ENCODE measurements around the gene RAB5IF.
"Not testable (repeated sequence)": the region's sequence is repeated elsewhere in the genome, so short reads cannot be mapped to it uniquely, and the experiment has no call there.

RAB5IF gene

DNA sequence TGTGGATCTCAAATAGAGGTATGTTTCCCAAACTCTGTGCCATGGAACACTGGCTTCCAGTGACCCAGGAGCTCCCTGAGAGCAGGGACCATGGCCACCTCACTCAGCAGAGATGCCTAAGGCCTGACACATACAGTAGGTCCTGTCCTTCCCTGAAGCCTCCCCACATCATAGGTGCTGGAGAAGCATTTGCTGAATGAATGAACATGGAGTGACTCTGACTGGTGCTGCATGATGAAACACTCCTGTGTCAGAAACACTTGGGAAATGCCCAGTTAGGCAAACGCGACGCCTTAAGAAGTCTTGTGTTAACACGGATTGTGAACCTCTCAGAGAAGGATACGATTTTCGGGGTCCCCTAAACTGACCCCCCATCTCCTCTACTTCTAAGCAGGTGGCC is 26.1 kb downstream of the RAB5IF start:
- DNase-seq: no peak

DNA sequence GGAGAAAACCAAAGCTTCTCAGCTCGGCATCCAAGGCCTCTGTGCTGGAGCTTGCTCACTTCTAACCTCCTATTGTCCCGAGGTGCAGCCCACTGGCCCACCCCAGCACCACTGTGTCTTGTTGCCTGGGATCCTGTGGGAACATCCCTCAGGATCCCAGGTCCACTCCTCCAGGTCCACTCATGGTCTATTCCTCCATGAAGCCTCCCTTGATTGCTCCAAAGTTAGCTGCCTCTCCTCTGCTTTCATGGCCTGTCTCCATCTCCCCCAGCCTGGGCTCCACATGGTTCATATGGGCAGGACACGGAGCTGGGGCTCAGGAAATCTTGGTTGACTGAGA is 26.5 kb downstream of the RAB5IF start:
- DNase-seq: no peak

DNA sequence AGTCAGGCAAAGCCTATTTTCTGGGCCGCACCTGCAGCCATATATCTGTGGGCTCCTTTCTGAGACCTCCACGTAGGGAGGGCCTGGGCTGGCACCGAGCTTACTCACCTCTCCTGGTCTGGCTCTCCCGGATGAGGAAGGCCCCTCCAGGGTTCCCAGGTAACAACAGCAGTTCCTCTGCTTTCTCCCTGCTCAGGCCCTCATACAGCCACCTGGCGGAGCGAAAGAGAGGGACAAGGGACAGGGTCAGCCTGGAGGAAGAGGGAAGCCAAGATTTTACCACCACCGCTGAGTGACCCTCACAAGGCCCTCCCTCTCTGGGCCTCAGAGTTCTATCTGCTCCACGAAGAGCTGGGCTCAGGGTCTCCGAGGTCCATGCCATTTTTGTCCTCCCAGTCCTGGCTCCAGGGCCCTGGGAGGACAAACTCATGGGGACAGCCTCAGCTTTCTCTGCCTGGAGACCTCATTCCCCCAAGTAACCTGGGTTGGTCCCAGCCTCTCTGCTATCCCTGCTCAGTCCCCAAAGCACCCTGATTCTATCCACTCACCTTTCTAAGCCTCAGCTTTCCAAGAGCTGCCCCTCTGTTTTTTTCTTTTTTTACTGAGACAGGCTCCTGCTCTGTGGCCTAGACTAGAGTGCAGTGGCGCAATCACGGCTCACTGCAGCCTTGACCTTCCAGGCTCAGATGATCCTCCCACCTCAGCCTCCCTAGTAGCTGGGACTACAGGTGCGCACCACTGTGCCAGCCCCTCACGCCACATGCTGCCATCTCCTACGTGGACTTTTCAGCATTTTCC is 27.1 kb downstream of the RAB5IF start:
- DNase-seq: no peak

DNA sequence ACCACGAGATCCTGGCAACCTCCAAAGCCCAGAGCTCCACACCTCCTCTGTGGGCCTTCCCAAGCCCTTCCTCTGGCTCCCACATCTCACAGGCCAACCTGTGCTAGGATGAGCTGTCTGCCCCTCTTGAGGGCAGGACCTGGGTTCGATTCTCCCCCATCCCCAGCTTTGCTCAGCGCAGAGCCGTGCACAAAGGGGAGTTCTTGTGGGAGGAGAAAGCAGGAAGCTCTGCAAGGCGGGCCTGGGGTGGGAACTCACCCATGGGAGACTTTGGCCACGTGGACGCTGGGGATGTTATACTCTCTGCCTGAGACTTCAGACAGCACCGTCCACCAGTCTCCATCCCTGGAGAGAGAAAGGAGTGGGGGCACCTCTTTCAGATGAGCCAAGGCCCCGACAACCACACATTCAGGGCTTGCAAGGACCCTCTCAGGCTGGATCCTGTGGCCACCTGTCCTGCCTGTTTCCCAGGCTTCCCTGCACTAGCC is 27.8 kb downstream of the RAB5IF start:
- no peak for DNase-seq

DNA sequence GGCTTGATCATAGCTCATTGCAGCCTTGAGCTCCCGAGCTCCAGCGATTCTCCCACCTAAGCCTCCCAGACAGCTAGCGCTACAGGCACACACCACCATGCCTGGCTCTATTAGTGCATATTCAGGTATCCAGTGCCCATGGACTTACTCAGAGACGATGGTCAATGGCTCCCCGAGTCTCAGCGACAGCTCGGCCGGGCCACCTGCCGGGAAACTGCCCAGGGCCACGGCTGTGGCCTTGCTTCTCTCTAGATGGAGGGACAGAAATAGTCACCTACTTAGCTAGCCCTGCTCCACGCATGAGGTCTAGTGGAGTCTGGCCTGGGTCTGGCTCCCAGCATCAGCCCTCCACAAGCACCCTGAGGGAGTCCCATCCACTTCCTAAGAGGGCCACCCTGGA is 28.8 kb downstream of the RAB5IF start:
- DNase-seq: no peak

DNA sequence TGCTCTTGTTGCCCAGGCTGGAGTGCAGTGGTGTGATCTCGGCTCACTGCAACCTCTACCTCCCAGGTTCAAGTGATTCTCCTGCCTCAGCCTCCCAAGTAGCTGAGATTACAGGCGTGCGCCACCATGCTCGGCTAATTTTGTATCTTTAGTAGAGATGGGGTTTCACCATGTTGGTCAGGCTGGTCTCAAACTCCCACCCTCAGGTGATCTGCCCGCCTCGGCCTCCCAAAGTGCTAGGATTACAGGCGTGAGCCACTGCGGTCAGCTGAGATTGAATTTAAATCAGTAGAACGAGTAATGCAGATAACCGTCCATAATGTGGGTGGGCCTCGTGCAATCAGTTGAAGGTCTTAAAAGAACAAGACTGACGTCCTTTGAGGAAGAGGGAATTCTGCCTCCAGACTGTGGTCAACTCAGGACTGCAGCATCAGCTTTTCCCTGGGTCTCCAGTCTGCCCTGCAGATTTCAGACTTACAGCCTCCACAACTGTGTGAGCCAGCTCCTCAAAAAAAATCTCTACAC is 33.4 kb downstream of the RAB5IF start:
- not testable (repeated sequence) for DNase-seq

DNA sequence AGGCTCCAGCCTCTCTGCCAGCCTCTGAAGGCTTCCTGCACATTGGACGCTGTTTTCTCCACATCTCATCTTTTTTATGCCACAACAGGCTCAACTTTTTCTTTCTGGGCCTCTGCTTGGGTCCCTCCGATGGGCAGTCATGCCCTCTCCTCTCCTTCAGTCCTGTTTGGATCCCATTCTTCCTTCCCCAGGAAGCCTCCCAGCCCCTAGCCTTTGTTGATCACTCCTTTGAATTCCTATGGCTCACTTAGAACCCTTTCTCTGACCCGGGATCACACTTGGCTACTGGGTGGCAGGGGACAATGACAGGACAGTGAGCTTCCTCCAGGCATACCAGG is 35.9 kb downstream of the RAB5IF start:
- no peak for DNase-seq

DNA sequence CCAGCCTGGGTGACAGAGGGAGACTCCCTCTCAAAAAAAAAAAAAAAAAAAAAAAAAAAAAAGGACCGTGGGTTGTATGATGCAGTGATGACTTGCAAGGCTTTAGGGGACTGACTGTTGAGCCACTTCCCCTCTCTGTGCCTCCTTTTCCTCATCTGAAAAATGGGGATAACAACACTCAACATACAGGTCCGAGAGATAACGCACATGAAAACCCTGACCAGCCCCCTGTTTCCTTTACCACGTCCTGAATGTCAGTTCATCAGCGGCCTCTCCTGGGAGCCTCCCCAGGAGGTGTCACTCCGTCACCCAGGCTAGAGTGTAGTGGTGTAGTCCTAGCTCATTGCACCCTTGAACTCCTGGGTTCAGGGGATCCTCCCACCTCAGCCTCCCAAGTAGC is 36.6 kb downstream of the RAB5IF start:
- DNase-seq: no peak

DNA sequence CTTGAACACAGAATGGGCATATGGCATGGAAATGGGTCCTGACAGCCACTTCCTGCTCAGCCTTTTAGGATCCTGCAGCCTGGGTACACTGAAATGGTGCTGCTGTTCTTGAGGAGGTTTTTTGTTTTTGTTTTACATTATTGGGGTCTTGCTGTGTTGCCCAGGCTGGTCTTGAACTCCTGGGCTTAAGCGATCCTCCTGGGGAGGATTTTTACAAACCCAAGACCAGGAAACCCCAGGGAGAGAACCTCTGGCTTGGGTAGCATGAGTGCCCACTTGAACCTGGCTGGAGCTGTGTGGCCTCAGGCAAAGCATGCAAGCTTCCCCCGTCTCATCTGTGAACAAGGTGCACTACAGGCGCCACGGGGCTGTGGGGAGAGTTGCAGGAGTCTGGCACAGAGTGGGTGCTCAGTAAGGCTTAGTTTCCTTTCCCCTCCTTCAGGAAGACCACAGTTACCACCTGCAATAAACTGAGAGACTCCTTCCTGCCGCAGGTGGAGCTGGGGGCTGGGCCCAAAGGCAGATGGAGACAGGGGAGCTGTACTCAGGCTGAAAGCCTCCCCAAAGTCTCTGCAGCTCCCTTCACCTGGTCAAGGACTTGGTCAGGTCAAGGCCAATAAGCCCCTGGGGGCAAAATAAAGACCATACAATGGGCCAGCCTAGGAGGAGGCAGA is 38.6 kb downstream of the RAB5IF start:
- DNase-seq: peak; percentile 68

DNA sequence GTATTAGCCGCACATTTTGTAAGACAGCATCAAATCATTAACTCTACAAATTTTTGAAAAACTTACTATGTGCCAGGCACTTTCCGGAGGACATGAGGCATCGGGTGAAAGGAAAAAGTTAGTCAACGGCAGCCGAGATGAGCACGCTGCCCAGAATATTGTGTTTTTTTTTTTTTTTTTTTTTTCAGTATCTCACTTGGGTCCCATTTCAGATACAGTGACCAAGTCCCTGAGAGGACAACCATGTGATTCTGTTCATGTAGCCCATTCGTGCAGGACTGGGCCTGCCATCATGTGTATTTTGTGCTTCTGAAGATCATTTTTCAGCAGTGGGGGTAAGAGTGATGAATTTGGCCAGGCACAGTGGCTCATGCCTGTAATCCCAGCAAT is 39.1 kb downstream of the RAB5IF start:
- no peak for DNase-seq

DNA sequence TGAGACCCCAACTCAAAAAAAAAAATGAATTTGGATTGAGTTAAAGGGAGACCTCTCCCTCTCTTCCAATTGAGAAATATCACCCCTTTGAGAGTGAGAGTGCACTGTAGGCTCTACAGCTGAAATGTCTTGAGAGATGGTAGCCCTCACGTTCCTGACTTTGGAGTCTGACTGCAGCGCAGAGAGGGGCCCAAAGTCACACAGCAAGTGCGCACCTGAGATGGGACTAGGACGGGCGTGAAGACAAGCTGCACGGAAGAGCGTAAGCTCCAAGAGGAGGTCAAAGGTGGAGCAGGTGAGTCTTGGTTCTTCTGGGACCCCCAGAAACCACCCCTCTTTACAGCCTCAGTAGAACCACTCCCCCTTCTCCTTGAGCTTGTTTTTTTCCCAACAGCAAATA is 39.8 kb downstream of the RAB5IF start:
- DNase-seq: no peak

DNA sequence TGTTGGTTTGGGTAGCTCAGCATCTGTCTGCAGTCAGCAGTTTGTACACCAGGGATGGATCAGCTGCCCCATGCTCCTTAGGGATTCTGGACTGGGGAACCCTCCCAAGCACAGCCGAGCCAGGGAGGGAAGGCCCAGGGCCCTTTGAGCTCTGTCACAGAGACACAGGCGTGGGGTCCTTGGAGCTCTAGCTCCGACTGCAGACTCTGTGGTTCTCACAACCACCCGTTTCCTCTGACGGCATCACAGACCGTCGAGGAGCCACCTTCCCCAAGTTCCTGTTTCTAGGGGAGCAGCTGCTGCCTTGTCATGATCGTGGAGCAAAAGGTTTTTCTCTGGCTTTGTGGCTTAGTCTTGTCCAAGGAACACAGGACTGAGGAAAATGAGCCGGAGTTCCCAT is 40.4 kb downstream of the RAB5IF start, which contains the start of gene SLA2:
Gene SLA2, minus strand, starts transcription at position 199 of the 400 bp plus-strand sequence. CDS start 4,861 bp downstream, outside the sequence.
- DNase-seq: peak; percentile 71

DNA sequence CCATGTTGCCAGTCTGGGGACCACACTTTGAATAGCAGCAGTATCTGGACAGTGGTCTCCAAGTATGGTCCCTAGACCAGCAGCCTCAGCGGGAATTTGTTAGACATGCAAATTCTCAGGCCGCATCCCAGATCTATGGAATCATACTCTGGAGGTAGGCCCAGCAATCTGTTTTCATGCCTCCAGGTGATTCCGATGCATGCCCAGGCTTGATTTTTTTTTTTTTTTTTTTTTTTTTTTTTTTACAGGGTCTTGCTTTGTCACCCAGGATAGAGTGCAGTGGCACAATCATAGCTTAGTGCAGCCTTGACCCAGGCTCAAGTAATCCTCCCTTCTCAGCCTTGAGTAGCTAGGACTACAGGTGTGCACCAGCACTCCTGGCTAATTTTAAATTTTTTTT is 41.1 kb downstream of the RAB5IF start:
- DNase-seq: no peak

DNA sequence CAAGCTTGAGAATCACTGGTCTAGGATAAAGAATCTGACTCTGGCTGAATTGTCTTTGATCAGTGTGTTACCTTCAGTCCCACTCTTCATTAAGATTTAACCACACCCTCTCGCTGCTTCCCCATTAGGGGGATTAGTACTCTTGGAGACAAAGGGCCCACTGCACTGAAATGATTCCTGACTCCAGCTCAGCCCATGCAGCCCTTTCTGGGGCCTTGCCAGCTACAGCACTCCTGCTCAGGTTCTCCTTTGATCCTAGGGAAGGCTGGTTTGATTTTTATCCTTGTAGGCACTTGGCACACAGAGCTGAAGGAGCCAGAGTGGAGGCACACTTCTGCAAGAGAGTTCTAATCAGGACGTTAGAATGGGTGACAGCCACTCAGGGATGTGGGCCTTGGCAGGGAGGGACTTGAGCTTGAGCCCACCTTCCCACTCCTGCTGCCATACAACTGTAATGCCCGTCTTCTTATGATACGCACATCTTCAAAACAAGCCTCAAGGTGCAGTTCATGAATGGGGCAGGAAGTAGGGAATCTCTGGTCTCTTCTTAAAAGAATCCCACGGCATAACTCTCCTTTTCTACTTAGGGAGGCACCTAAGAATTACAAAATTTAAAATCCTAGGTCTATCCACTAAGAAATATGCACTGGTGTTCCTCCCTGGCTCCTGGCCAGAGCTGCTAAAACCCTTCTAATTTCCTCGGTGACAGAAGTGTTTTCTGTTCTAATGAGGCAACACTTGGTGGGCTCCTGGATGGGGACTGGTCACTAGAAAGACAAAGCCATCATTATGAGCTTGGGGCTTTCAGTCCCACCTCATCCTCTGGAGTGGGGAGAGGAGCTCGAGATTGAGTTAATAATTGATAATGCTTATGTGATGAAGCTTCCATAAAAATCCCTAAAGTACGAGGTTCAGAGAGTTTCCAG is 41.9 kb downstream of the RAB5IF start:
- no peak for DNase-seq

DNA sequence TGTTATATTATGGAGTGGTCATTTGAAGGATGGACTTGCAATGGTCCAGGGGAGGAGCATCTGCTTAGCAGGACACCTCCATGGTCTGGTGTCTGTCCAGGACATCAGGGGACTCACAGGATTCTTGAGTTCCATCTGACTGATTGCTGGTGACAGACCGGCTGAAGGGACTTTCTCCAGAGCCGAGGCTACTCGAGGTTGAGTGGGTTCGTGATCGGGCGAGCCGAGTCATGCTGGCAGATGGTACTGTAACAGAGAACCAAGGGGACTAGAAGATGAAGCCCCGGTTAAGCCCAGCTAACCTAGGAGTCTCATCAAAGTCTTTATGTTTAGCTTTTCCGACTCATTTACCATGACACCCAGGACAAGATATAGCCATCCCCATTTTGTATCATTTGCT is 47.9 kb downstream of the RAB5IF start:
- no peak for DNase-seq

DNA sequence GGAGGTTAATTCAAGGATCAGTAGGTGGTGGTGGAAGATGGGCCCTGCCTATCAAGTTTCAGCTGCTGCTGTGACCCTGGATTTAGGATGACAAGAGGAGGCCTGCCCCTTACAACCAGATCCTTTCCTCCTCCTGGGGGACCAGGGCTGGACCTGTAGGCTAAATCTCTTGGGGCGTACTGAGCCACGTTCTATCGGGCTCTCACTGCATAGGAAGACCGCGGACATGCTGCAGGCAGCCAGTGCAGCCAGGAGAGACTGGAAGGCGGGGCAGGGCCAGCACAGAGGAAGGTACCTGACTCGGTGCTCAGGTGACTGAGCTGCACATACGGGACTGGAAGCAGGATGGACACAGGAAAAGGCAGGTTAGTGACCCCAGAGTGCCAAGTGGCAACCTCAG is 48.9 kb downstream of the RAB5IF start:
- DNase-seq: no peak

DNA sequence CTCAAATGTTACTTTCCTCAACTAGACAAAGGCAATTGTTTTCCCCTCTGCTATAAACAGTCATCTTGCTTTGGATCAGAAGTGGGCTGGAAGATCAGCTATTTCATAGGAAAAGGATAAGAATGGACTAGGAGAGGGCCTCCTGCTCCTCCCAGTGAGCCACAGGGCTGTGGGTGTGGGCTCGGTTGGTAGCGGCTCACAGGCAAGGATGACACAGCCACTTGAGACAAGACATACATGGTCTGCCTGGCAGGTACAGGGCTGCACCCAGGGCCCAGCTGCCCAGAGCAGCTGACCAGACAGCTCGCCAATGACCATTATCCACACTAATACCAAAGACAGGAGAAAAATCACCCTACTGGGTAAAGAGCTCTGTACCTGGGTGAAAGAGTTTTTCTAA is 49.4 kb downstream of the RAB5IF start:
- DNase-seq: no peak

DNA sequence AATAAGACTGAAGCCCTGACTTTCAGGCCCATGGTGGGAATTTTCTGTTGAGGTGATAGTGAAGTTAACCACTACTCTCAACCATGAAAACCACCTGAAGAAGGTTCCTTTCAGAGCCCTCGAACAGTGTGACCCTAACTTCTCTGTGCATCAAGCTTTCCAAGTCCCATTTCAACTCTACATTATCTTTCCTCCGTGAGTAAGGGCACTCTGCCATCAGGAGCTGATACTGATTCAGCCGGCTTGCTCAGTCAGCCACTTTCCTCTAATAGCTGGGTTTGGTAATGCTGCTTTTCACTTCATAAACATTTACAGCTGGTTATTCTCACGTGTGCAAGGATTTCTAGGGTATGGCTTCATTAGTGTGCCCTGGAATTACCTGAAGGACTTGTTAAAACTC is 51.2 kb downstream of the RAB5IF start:
- DNase-seq: no peak

DNA sequence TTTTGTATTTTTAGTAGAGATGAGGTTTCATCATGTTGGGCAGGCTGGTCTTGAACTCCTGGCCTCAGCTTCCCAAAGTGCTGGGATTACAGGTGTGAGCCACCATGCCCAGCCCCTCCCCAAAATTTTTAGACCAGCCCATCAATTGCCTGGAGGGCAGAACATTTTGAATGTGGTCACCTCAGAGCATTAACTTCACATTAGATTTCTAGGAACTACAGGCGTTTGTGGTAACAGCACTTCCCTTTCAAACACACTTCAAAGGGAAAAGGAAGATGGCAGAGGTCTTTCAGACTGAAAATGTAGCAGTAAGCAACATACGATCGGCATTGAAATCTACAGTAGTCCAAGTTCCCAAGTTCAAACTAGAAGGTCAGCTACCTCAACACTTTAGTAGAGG is 52.7 kb downstream of the RAB5IF start:
- peak; percentile 51 for DNase-seq
